GM21381 (cell line): ENCODE data around the gene TMEM245.
A peak's percentile ranks its signal among the peaks of the same experiment; 100 is the strongest.

ENCODE experiments used
- ATAC-seq: cut with Tn5 transposase; IDR thresholded peaks from one replicate; pipeline ENCODE4 v1.9.1; 2021; ENCODE audit warnings: mild to moderate bottlenecking, moderate library complexity; ENCODE audit not compliant: unreplicated experiment

TMEM245 gene

DNA sequence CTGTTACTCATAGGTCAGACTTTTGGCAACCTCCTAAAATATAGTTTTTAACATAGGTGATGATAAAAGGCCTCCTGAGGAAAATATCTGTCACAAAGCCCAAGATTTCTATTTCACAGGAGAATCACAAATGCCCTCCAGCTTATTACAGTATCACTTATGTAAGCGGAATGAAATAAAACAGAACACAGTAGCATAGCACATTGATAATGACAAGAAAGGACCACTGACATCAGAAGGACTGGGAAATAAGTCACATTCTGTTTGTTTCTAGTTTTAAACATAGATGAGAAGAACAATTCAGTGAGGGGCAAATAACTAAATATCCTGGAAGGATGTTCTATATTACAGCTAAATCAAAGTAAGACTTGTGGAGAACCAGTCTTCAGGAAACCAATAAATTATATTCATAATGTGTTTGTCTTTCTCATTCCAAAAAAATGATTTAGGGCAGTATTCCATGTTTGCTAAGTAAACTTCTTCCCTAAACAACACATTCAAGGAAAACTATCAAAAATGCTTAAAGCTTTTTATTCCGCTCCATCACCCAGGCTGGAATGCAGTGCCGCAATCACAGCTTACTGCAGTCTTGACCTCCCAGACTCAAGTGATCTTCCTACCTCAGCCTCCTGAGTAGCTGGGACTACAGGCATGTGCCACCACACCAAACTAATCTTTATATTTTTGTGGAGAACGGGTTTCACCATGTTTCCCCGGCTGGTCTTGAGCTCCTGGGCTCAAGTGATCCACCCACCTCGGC lies 85.6 kb downstream of the TMEM245 start:
- no peak for ATAC-seq

DNA sequence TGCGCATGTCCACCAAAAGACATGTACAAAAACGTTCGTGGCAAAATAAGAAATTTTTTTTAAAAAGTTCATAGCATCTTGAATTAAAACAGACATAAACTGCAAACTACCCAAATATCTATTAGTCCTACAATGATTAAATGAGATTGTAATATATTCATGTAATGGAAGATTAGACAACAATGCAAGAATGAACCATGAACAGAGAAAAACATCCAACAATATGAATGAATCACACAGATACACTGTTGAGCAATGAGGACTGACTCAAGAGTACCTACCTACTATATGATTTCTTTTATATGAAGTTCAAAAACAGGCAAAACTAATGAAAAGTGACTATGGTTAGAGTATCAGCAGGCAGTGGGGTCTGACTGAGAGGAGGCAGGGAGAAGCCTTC lies 88.5 kb downstream of the TMEM245 start:
- no peak for ATAC-seq

DNA sequence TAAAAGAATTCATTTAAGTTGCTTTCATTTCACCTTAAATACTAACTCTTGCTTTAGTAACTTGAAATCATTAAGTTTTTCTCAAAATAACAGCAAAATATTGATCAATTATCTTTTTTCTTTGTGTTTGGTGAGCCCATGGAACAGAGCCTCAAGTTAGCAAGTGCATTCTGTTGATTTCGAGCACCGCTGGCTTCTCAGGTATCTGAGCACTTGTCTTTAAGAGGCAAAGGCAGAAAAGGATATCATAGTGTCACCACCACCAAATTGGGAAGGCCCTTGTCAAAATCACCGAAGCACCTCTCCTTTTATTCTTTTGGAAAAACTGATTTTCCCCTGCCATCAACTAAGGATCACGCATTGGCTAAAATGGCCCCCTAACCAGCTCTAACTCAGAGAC lies 89.3 kb downstream of the TMEM245 start:
- ATAC-seq: no peak

DNA sequence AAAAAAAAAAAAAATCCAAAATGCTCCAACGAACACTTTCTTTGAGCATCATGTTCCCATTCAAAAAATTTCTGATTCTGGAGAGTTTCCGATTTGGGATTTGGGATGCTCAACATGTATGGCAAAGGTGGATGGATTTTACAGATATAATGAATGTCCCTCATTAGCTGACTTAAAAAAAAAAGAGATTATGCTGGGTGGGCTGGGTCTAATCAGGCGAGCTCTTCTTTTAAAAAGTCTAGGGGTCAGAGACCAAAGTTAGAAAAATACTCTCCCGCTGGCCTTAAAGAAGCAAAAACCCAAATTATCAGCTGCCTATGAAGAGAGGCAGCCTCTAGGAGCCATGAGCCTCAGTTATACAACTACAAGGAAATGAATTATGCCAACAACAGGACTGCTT lies 91.3 kb downstream of the TMEM245 start:
- ATAC-seq: no peak

DNA sequence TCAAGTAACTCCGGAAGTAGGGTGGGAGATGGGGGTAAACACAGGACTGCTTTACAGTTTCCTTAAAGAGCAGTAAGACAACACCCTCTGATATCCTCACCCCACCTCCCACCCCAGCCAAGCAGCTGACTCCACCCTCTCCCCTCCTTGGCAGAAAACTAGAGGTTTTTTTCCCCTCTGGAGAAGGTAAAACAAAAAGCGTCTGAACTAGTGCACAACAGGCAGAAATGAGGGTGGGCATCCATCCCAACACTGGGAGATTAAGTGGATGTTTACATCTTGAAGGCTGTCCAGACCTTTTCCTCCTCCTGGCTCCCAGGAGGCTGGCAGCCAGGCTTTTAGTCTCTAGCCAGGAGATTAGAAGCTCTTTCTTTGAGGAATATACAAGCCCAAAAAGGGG lies 92.6 kb downstream of the TMEM245 start:
- no peak for ATAC-seq

DNA sequence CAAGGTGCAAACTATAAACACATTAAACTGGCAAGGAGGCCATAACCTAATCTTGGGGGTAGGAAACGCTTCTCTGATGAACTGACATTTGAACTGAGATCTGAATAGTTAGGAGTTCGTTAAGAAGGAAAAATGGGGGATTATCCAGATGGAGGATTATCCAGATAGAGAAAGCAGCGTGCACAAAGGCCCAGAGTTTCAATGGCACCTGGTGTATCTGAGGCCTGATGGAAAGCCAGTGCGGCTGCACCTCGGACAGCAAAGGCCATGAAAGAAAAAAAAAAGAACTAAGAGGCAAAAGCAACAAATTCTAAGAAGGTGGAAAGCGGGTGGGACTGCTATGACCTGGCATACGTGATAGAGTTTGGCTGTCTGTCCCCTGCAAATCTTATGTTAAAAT lies 93.4 kb downstream of the TMEM245 start:
- no peak for ATAC-seq

DNA sequence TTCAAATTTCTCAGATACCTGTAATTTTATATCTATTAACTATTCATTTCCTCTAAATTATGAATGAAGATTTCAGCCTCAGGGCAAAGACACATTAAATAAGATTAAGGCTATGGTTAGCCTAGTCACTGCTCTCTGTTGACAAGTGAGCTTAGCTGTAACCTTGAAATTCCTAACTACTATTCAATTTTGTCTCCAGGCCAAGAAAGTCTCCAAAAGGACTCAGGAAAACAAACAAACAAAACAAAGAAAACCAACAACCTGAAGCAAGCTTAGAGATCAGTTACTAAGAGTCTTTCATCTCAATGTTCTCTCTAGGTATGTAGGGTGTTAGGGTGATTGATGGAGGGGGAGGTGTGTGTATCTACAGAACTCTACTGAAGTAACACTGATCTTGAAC lies 96.9 kb downstream of the TMEM245 start:
- no peak for ATAC-seq

DNA sequence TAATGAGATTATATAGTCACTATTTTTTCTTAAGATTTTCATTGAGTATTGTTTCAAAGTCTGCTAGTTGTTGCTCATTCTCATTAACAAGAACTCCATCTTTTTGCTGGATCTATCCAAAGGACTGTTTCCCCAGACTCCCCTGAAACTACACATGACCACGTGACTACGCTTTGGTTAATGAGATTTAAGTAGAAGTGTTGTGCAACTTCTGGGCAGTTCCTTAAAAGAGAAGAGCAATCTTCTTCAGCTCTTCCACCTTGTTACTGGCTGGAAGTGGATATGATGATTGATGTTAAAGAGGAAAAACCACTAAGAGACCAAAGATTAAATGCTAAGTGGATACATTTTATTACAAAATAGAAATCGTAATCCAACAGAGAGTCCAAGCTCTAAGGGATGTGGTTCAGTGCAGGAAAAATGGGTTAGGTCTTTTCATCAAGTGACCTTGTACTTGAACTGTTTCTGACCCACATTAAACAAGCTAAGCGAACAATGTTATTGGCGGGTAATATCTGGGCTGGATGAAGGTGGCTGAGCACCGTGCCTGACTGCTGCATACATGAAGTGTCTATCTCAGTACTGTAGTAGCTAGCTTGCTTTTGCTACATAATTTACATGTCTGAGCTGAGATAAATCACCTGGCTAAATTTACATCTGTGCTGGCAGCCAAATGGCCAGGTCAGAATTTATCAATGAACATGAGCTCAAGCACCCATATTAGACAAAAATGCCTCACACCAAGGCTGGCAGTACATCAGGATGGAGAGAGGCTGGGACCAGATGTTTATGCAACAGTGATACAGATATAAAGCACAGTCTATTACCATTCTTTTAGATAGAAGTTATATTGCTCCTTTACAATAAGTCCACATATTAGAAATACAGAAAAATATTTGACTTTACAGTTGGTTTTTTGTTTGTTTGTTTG lies 98.9 kb downstream of the TMEM245 start:
- ATAC-seq: no peak

DNA sequence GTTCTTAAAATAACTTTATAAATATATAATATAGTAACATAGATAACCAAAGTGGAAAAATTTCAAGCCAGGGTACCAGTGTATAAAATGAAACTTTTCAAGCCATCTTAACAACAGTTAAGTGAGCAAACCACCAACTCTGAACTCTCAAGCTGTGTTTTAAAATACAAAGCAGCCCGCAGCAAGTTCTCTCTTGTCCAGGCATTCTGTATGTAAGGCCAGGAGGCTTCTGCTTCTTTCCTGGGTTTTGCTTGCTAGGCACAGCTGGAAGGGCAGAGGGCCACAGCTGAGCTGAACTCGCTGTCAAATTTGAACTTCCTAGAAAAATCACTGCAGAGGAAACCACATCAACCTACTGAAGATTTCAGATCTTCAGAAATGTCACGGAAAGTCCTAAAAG lies 99.6 kb downstream of the TMEM245 start:
- no peak for ATAC-seq

DNA sequence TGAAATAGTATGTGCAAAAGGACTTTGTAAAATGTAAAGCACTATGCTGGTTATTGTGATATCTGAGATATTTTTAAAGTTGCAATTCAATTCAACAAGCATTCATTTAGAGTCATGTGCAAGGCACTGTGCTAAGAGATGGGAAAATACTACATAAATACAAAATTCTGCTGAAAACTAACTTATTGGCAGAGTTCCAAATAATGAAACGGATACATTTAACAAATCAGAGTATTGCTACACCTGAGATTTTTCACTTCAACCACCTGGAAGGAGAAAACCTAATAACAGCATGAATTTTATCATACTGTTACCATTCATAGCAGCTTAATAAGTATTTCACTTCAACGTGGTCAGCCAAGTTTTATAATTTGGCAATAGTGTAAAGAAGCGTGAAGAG lies 100.3 kb downstream of the TMEM245 start:
- no peak for ATAC-seq

DNA sequence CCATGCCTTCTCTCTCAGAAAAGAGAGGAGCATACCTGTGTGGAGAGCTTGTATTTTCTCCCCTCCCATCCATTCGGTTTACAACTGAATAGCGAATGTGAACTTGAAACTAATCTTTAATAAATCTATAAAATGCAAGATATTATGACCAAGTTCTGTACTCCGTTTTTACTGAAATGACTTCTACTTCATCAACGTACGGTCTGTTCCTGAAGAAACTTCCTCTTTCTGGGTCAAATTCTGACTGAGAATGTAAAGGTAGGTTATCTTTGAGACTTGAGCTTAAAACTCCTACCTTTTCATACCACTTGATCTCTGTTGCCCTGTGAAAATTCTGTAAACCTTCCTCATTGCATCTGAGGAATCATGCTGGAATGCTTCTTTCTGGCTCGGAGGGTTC lies 102.3 kb downstream of the TMEM245 start:
- peak; percentile 29 for ATAC-seq

DNA sequence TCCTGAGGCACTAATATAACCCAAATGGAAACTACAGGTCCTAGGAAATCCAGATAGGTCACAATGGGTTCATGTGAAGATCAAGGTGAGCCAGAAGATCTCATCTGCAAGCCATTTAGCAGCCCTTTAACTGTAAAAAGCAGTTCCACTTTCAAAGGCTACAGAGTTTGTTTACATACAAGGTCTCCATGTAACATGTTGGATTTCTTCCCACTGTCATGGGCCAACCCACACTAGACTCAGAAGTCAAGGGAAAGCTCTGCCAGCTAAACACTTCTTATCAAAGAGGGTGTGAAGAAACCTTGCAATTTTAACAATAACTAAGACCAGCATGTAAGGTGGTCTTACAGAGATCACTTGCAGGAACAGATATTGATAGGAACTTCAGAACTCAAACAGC lies 102.7 kb downstream of the TMEM245 start:
- ATAC-seq: no peak

DNA sequence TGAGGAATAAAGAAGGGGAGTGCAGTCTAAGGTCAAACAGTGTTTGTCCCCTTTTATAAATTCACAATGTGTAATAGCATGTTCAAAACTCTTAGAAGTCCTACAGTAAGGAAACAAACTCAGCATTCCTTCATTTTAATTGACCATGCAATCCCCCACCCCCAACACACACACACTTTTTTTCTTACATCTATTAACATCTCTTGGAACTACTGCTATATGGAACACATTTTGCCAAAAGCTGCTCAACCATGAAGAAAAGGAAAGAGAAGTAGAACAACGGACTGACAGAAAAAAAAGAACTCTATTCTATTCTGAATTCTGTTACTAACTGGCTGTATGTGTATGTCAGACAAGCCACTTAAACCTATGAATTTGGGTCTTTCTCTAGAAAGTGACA lies 103.6 kb downstream of the TMEM245 start:
- no peak for ATAC-seq

DNA sequence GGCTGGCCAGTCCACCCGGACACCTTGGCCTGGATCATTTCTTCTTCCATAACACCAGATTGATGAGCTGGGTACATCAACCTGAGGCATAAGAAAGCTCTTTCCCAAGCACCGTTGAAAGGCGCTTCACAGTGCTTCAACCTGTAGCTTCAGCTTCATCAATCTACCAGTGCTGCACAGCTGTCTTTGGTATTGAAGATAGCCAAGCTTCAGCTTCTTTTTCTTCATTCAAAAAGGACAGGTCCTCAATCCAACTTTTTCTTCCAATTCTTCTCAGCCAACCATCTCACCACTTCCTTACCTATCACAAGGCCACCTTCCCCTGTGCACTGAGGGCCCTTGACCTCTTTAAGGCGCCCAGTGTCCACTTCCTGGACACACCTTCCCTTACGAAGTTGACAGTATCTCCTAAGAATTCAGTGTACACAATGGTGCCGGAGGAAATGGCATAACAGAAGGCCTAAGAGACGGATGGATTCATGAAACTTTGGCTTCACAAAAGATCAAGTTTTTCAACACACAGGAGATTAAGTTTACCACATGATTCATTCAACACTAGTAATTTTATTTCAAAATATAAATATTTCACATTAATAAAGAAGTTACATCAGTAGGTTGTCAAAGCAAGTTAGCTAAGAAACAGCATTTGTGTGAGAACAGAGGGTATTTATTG lies 105.0 kb downstream of the TMEM245 start:
- ATAC-seq: no peak

DNA sequence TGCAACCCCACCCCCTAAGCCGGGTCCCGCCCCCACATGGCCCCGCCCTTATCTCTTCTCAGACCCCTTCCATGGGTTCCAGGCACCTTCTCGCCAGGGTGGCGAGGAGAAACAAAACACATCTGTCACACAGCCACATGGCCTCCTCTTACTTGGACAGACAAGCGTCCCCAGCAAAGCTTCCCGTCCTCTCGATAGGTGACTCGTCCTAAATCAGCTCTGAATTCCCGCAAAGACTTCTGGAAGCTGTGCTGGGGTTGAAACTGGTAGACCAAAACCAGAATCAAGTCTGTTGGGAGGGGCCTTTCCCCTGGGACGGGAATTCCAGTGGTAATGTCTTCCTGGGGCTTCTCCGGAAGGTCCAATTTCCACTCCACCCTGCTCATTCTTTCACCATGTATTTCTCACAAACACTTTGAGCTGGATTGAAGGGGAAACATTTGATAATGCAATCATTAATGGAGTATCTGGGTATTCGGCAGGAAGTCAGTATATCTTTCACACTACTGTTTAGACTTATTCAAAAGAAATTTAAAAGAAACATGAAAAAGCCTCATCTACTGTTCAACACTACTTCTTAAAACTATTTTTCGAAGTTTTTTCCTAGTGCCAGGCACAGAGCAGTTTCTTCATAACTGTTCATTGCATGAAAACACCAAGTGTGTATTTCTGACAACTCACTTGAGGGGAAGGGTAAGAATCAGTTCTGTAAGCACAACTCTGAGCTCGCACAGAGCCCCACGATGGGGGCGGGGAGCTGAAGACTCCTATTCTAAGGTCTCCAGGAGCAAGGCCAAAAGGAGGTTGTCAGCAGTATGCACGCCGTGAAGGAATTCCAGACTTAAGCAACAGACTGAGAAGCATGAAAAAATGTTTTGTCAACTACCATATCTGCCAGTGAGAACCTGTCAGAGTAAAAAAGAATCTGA lies 105.8 kb downstream of the TMEM245 start:
- ATAC-seq: no peak

DNA sequence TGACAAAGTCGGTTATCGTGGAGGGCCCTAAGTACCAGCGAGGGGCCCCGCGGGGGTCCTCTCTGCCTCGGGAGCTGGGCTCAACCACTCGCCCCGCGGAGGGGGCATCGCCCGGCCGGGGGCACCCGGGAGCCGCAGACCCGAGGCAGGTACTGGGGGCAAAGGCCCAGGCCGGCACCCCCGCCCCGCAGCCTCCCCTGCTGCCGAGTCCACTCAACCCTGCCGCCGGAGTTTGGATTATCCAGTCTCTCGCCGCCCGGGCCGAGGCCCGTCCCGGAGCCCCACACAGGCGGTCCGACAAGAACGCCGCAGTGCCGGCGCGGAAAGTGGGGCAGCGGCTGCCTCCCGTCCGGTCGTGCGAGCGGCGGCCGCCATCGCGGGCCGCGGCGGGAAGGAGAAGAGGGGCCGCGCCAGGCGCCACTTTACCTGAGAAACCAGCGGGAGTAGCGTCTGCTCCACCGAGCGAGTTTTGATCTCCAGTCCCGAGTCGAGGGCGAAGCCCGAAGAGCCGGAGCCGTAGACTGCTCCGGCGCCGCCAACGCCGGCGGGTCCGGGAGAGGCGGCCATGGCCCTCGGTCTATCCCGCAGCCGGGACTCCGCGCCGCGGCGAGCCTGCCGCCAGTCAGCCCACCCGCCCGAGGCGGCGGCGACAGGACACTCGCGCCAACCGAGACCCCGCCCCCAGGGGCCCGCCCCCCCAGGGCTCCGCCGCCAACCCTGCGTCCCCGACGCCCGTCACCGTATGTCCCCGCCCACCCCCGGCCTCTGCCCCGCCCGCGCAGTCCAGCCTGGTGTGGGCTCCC lies 106.7 kb downstream of the TMEM245 start, which contains the start of gene CTNNAL1:
TSS of gene CTNNAL1 (minus strand) at position 624 of the 803 bp plus-strand sequence. CDS start at position 567, 57 bp downstream.
- peak; percentile 69 for ATAC-seq

DNA sequence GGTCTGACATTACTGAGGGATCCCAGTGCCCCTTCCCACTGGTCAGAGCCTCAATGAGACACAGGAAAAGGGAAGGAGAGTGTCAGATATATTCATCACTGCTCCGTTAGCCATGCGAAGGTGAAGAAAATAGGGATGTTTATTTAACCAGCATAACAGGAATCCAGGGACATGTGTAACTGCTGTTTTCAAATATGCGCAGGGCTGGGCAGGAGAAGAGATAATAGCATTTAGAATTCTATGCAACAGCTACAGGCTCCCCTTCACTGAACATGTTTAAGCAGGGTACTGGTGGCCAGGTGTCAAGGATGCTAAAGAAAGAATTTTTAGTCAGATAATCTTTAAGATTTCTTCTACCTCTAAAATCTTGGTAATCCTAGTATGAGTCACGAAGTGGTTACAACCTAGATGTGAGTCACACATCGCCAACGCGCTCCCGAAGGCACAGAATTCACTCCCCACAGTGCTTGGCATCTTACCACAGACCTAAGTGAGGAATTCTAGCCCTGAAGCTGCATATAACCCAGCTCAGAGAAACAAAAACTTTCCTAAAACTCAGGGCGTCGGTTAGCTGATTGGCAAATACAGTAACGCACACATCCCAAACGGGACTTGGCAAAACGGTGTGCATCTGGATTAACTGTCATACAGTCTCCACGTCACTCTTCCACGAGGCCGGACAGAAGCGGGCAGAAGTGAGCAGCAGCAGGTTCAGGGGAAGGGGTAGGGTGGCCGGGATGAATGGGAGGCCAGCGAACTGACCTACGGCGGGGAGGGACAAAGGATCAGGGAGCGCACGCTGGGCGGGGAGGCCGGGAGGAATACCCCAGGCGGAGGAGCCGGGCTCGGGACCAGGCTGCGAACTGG lies 107.5 kb downstream of the TMEM245 start:
- peak; percentile 31 for ATAC-seq

DNA sequence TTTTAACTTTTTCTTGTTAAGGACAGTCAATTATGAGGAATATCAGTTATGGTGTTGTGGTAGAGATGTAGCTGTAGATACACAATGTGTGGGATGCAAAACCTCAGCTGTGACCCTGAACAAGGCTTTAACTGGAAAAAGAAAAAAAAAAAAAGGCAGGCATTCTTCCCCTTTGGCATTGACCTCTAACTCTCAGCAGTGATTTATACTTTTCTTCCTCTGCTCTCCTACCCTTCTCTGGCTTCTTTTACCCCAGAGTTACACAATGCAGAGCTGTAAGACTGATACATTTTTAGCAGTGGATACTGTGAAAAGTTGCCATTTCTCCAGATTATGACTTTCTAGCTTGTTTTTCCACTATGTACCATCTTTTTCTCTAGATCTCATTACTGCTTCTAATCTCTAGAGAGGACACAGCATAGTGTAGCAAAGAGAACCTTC lies 108.5 kb downstream of the TMEM245 start:
- no peak for ATAC-seq

DNA sequence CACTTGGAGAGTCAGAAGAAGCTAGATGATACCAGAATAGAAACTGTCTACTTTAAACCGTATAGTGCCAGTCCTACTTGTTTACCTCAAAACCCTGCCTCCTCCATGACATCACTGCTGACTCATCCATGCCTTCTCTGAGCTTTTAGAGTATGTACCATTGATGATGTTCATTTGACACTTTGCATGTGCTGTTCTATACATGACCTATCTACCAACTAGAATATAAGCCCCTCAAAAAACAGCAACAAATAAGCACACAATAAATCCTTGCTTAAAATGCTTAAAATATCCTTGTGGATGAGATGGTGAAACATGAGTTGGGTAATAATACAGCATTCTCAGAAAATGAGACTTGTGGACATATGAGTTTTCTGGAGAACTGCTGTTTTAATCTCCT lies 109.0 kb downstream of the TMEM245 start:
- peak; percentile 31 for ATAC-seq
